Loucy (cell line): ENCODE data around the gene SLC28A2.
"Not testable (repeated sequence)": the region's sequence is repeated elsewhere in the genome, so short reads cannot be mapped to it uniquely, and the experiment has no call there.

Experiments
- H2AFZ ChIP-seq: fragments of 200-600 bp; sonication (generic); 2 replicates; pipeline ENCODE4 v1.6.0; 2016; ENCODE audit warnings: antibody characterized with exemption, mild to moderate bottlenecking, low read length, moderate library complexity
- H3F3A ChIP-seq: fragments of 200-600 bp; 2 replicates; pipeline ENCODE4 v1.6.0; 2016; ENCODE audit warnings: antibody characterized with exemption, low read depth, mild to moderate bottlenecking
- H3K27me3 ChIP-seq: fragments of 200-600 bp; sonication (generic); 2 replicates; pipeline ENCODE4 v1.6.1; 2014; ENCODE audit warnings: low read length, mild to moderate bottlenecking; ENCODE audit not compliant: insufficient read depth, poor library complexity, severe bottlenecking
- H3K36me3 ChIP-seq: fragments of 200-600 bp; sonication (generic); 2 replicates; pipeline ENCODE4 v1.6.1; 2016; ENCODE audit warnings: low read length; ENCODE audit not compliant: insufficient read depth
- H3K4me1 ChIP-seq: fragments of 200-600 bp; sonication (generic); 2 replicates; pipeline ENCODE4 v1.5.1; 2014; ENCODE audit warnings: low read length, mild to moderate bottlenecking; ENCODE audit not compliant: insufficient read depth, poor library complexity, severe bottlenecking
- H3K4me2 ChIP-seq: fragments of 200-600 bp; sonication (generic); 2 replicates; pipeline ENCODE4 v1.6.0; 2014; ENCODE audit warnings: antibody characterized with exemption, low read length, low read depth, mild to moderate bottlenecking; ENCODE audit not compliant: poor library complexity, severe bottlenecking
- H3K4me3 ChIP-seq: fragments of 200-600 bp; sonication (generic); 2 replicates; pipeline ENCODE4 v1.5.1; 2014; ENCODE audit warnings: low read length, mild to moderate bottlenecking, mixed read lengths; ENCODE audit not compliant: poor library complexity, severe bottlenecking
- H3K79me2 ChIP-seq: fragments of 200-600 bp; sonication (generic); 2 replicates; pipeline ENCODE4 v1.6.1; 2014; ENCODE audit warnings: low read length; ENCODE audit not compliant: insufficient read depth
- H3K9ac ChIP-seq: fragments of 200-600 bp; sonication (generic); 2 replicates; pipeline ENCODE4 v1.6.0; 2014; ENCODE audit warnings: mild to moderate bottlenecking, low read depth, low read length, moderate library complexity; ENCODE audit not compliant: poor library complexity, severe bottlenecking
- H3K9me2 ChIP-seq: fragments of 200-600 bp; sonication (generic); replicated peaks from 2 replicates; pipeline ENCODE4 v1.6.1; 2016; ENCODE audit warnings: low read depth, low read length, mixed read lengths
- H3K9me3 ChIP-seq: fragments of 200-600 bp; sonication (generic); 2 replicates; pipeline ENCODE4 v1.6.1; 2014; ENCODE audit warnings: mild to moderate bottlenecking, antibody characterized with exemption, low read length, low read depth; ENCODE audit not compliant: insufficient read depth
- H4K20me1 ChIP-seq: fragments of 200-600 bp; sonication (generic); 2 replicates; pipeline ENCODE4 v1.6.0; 2014; ENCODE audit warnings: antibody characterized with exemption, low read length, mild to moderate bottlenecking; ENCODE audit not compliant: insufficient read depth, poor library complexity, severe bottlenecking
- EZH2phosphoT487 ChIP-seq: fragments of 200-600 bp; IDR thresholded peaks from 2 replicates; pipeline ENCODE4 v1.6.1; 2018; ENCODE audit warnings: antibody characterized with exemption, mild to moderate bottlenecking, moderate library complexity, borderline replicate concordance
- TF ChIP-seq, protein P1 (sequence below): fragments of 200-600 bp; sonication (generic); conservative IDR thresholded peaks from 2 replicates; pipeline ENCODE4 v1.5.1; 2014; ENCODE audit warnings: mild to moderate bottlenecking, antibody characterized with exemption, low read length

Gene SLC28A2

DNA sequence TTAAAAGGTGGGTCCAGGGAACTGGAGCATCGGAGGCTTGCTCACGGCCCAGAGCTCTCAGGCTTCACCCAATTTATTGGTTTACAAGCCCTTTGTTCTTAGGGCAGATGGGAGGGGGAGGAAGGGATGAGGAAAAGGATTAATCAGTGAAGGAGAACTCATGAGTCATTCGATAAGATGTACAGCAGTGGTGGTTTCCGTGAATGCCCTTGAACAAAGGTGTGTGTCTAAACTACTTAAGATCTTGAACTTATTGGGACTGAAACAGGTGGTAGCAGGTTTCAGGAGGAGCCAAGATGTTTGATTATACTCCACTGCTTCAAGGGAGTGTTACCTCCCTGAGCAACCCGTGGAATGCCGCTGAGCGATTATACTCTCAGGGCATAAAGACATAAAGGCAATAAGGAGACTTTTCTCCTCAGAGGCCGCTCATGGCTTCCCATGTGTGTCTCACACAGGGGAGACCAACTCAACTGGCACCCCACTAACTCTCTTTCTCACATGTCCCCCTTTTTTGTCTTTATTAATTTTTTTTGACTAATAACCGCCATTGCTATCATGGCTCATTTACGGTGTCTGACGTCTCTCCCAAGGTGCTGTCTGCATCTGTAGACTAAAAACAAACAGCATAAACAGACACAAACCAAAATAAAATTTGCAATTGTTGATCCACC, 17.3 kb upstream of the SLC28A2 start:
- no peaks in the 10 kb centered on the region for H3F3A ChIP-seq
- H3K79me2 ChIP-seq: no peaks in the 10 kb centered on the region
- H3K4me1 ChIP-seq: no peaks in the 10 kb centered on the region
- no peaks in the 10 kb centered on the region for H3K36me3 ChIP-seq
- H4K20me1 ChIP-seq: no peaks in the 10 kb centered on the region
- no peaks in the 10 kb centered on the region for H3K9me2 ChIP-seq
- H3K9ac ChIP-seq: no peak overlapping the region
- no peaks in the 10 kb centered on the region for H3K27me3 ChIP-seq
- H3K4me2 ChIP-seq: no peak overlapping the region
- no peak overlapping the region for H3K4me3 ChIP-seq
- H3K9me3 ChIP-seq: peaks cover 6% of the 10 kb centered on the region; the same call in 1 of the 2 replicates
- H2AFZ ChIP-seq: no peak overlapping the region
- TF ChIP-seq EZH2phosphoT487: no peak
- TF ChIP-seq, protein P1, sequence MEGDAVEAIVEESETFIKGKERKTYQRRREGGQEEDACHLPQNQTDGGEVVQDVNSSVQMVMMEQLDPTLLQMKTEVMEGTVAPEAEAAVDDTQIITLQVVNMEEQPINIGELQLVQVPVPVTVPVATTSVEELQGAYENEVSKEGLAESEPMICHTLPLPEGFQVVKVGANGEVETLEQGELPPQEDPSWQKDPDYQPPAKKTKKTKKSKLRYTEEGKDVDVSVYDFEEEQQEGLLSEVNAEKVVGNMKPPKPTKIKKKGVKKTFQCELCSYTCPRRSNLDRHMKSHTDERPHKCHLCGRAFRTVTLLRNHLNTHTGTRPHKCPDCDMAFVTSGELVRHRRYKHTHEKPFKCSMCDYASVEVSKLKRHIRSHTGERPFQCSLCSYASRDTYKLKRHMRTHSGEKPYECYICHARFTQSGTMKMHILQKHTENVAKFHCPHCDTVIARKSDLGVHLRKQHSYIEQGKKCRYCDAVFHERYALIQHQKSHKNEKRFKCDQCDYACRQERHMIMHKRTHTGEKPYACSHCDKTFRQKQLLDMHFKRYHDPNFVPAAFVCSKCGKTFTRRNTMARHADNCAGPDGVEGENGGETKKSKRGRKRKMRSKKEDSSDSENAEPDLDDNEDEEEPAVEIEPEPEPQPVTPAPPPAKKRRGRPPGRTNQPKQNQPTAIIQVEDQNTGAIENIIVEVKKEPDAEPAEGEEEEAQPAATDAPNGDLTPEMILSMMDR: no peak

DNA sequence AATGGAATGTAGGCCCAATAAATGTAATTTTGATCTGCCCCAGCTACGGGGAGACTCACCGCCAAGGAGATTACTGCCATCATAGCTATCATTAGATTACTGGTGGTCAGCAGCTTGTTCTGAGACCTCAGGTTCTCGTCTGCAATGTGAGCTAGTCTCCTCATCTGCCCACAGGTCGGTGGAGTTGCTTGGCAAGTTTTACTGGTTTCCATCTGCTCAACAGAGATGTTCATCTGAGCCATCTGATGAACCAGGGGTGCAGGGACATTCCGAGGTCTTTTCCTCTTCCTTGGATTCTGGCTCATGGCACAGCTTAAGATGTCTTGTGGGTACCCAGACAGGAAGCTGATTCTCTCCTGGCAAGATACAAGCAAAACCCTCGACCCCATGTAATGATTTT, 15.2 kb upstream of the SLC28A2 start:
- H3K27me3 ChIP-seq, H3K9me2 ChIP-seq, H3K4me2 ChIP-seq, H2AFZ ChIP-seq, H3K9ac ChIP-seq, H3F3A ChIP-seq, H4K20me1 ChIP-seq, H3K4me1 ChIP-seq, H3K4me3 ChIP-seq, H3K36me3 ChIP-seq, H3K79me2 ChIP-seq: not testable (repeated sequence)
- peaks cover 15% of the 10 kb centered on the region; the same call in 1 of the 2 replicates for H3K9me3 ChIP-seq

DNA sequence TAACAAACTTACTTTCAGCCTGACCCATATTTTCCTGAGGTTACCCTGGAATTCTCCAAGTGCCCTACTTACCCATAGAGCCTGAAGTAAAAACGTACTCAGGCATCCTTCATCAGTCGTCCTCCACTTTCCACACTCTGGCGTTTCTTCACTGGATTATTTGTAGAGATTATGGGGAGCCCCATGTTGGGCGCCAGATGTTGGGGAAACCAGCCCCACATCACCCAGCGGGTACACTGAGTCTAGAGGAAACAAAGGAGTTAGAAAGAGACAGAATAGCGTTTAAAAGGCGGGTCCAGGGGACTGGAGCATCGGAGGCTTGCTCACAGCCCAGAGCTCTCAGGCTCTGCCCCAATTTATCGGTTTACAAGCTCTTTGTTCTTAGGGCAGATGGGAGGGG, 9.7 kb upstream of the SLC28A2 start:
- Histone ChIP-seq H3K9ac (no peak overlapping the region), H3K36me3 (no peaks in the 10 kb centered on the region), H3K79me2 (no peaks in the 10 kb centered on the region), H3F3A (no peaks in the 10 kb centered on the region), H3K4me1 (no peaks in the 10 kb centered on the region), H3K9me3 (peaks cover 33% of the 10 kb centered on the region; the same call in 1 of the 2 replicates), H3K4me2 (no peak overlapping the region), H3K9me2 (no peaks in the 10 kb centered on the region), H3K4me3 (no peak overlapping the region), H3K27me3 (no peaks in the 10 kb centered on the region), H2AFZ (no peak overlapping the region), H4K20me1 (no peaks in the 10 kb centered on the region)
- TF ChIP-seq, protein P1: no peak
- TF ChIP-seq EZH2phosphoT487: no peak

DNA sequence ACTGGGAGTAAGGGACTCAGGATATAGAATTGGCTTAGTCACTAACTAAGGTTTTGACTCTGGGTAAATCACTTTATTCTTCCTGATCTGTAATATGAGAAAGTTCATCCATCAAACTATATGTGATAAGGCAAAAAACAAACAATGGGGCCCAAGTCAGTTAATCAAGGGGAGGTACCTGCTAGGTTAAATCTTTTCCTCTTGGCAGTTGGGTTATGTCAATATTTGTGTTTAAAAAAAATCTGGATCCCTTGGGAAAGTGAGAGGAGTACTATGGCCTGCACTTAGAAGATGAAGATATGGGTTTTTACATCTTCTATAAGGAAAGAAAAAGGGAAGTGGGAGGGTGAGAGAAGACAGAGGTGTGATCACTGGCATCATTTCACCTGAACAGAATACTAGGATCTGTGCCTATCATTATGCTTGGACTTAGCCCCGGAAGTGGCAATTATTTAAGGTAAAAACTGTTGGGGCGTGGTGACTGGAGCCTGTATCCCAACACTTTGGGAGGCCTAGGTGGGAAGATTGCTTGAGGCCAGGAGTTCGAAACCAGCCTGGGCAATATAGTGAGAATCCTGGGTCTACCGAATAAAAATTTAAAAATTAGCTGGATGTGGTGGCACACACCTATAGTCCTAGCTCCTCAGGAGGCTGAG, 2.8 kb upstream of the SLC28A2 start:
- no peaks in the 10 kb centered on the region for H3K9me2 ChIP-seq
- no peak for TF ChIP-seq EZH2phosphoT487
- TF ChIP-seq, protein P1: no peak
- H3F3A ChIP-seq: no peaks in the 10 kb centered on the region
- no peaks in the 10 kb centered on the region for H4K20me1 ChIP-seq
- no peak overlapping the region for H2AFZ ChIP-seq
- H3K4me3 ChIP-seq: no peak overlapping the region
- no peaks in the 10 kb centered on the region for H3K4me1 ChIP-seq
- no peak overlapping the region for H3K9ac ChIP-seq
- peaks cover 3% of the 10 kb centered on the region; the same call in 1 of the 2 replicates for H3K9me3 ChIP-seq
- no peaks in the 10 kb centered on the region for H3K36me3 ChIP-seq
- no peaks in the 10 kb centered on the region for H3K79me2 ChIP-seq
- no peaks in the 10 kb centered on the region for H3K27me3 ChIP-seq
- H3K4me2 ChIP-seq: no peak overlapping the region
